ENCODE results near the gene ZNF527. TPM values are rescaled to one million over a fixed set of nuclear protein-coding genes. Genes with fewer than 3 reads are reported as not detected.

The ZNF527 gene
- total RNA-seq, 1 experiment from 2014 or later = 8.0 TPM

Other genes with a start within 250 kb of the ZNF527 start
- 8.1 and 18.8 TPM in 2 replicates for gene ZNF585A, start 198.4 kb upstream of the ZNF527 start, total RNA-seq (2014; rRNA removed; shearing (Covaris generic))
- gene ZNF585B, start 160.6 kb upstream of the ZNF527 start, total RNA-seq (2014; rRNA removed; shearing (Covaris generic)) = 4.7 and 5.9 TPM in 2 replicates
- 3.9 and 8.3 TPM in 2 replicates for gene ZNF383, start 152.9 kb upstream of the ZNF527 start, total RNA-seq (2014; rRNA removed; shearing (Covaris generic))
- gene ZNF569, start 96.3 kb downstream of the ZNF527 start, total RNA-seq (2014; rRNA removed; shearing (Covaris generic)) = 2.9 and 5.2 TPM in 2 replicates
- 0.12 TPM in 1 of 2 replicates, not detected in the other for gene ZNF570, start 98.3 kb downstream of the ZNF527 start, total RNA-seq (2014; rRNA removed; shearing (Covaris generic))
- 0.26 and 0.41 TPM in 2 replicates for gene ZNF793, start 135.8 kb downstream of the ZNF527 start, total RNA-seq (2014; rRNA removed; shearing (Covaris generic))
- gene ZNF571, start 223.7 kb downstream of the ZNF527 start, total RNA-seq (2014; rRNA removed; shearing (Covaris generic)) = 1.9 and 6.2 TPM in 2 replicates
- gene ZNF540, start 223.8 kb downstream of the ZNF527 start, total RNA-seq (2014; rRNA removed; shearing (Covaris generic)) = 0.07 and 0.14 TPM in 2 replicates

Measured in A172 (cell line).